Stimulated activated CD4-positive, alpha-beta T cell treated with anti-CD3 and anti-CD28 coated beads, Interleukin-1b, Interleukin-23, amount 100 ng/mL, for 48 hours (primary cell): Measurements from ENCODE around the gene SLC41A1.
A peak's percentile ranks its signal among the peaks of the same experiment; 100 is the strongest.
"Not testable (repeated sequence)": the region's sequence is repeated elsewhere in the genome, so short reads cannot be mapped to it uniquely, and the experiment has no call there.

Experiments
- DNase-seq: peaks from one replicate; pipeline ENCODE4 v3.0.0-alpha.2; 2020

Gene SLC41A1

DNA sequence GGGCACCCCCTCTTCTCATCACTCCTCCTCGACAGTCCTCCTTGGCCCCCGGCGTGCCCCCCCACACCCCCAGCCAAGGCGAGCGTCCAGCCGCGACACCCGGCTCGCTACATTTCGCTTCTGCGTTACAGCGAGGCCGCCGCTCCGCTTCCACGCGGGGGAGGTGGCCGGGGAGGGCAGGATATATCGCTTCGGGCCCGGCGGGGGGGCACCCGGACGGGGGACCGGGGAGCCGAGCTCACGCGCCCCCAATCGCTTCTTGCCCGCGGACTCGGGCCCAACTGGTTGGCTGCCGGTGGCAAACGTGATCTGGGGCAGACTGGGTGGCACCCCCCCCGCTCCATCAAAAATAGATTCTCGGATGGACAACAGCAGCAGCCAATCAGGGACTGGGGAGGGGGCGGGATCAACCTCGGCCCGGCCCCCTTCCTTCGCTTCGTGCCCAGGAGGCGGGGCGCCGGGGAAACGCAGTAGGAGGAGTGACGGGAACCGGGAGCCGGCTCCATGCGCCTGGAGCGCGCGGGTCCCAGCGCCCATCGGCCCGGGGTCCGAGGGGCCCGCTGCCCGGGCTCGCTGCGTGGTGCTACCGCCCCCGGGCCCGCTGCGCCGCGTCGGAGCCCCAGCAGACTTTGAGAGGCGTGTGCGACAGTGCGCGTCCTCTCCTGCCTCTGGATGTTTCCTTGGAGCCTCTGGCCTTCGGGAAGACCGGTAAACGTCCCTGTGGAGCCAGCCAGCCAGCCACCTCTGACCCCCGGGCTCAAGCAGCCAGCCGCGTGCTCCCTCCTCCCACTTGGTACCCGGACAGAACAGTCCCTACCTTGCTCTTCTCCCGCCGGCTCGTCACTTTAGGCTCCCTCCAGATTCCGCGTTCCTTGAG lies at the start of gene SLC41A1:
Gene SLC41A1, minus strand, starts transcription at position 321 of the 877 bp plus-strand sequence. CDS start 2,757 bp downstream, outside the sequence.
- peak; percentile 89 for DNase-seq

GRCh38 chr1:205861540-205861939 lies 48.5 kb upstream of the SLC41A1 start:
- DNase-seq = no peak

DNA sequence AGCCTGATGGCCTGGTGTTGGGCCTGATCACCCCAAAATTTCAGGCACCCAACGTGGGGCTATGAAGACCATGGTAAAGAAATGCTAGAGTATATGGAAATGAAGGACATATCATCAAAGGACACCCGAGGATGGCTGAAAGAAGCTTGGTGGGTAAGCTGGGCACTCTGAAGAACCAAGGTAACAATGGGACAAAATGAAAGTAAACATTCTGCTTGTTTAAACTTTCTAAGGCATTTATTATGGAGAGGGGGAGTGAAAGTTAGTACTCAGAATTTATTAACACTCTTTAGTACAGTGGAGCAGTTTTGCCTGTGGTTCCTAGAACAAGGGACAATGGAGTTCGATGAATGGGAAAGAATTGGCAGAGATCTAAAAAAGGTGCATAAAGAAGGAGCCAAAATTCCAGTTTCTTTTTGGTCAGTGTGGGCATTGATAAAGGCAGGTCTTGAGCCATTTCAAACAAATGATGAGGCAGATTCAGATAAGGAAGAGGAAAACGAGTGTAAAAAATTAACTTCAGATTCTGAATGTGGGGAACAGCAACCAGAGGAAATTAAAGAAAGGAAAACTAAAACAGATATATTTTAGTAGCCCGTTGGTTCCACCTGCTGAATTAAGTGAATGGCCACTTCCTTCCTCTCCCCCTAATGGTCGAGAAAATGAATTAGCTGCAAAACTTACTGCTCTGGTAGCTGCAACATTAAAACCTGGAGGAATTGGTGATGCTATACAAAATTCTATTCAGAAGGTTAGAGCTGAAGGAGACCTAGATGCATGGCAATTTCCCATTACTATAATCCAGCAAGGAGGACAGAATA lies 45.4 kb upstream of the SLC41A1 start:
- DNase-seq = no peak

- DNase-seq = not testable (repeated sequence)
Measured at GRCh38 chr1:205857501-205857900, 44.5 kb upstream of the SLC41A1 start.

- no peak for DNase-seq
Measured at GRCh38 chr1:205856433-205856832, 43.4 kb upstream of the SLC41A1 start.

GRCh38 chr1:205852969-205853368 lies 40.0 kb upstream of the SLC41A1 start:
- no peak for DNase-seq

GRCh38 chr1:205851993-205852392 lies 39.0 kb upstream of the SLC41A1 start:
- DNase-seq = no peak

- peak; percentile 80 for DNase-seq
Measured at GRCh38 chr1:205849619-205850355, 36.8 kb upstream of the SLC41A1 start, which contains the start of gene PM20D1. PM20D1 (minus strand) TSS chr1:205850132; CDS start chr1:205850072, 60 bp downstream.

DNA sequence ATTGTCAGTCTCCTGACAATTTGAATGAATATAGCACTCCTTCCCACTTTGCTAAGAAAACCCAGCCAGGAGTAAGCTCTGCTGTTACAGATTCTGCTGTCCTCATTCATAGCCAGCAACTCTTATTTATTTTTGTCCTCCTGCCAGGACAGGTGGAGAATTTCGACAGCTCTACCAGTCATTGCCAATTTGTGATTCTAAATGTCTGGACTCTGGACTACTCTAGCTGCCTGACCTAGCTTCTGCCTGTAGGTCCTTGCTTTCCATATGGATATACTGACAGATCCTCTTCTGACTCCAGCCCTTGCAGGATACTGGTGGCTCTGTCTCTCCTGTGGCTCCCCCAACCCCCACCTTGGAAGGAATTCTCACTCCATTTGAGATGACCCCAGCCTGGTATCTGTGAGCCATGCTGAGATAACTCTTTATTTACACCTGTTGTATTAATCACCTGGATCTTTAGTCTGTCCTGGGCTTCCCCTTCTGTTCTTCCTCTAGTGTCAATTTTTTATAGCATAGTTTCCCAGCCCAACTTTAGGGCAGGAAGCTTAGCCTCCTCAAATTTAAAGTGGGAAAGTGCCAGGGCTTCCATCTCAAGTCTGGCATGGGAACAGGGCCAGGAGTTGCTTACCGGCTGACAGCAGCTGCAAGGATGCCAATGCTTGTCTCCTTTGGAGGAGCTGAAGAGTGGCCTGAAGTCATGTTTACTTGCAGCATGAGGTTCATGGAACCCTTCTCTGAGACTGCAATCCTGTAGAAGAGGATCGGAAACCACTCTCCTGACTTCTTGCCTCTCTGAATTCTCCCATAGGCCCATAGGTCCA lies 30.2 kb upstream of the SLC41A1 start:
- DNase-seq = no peak

DNA sequence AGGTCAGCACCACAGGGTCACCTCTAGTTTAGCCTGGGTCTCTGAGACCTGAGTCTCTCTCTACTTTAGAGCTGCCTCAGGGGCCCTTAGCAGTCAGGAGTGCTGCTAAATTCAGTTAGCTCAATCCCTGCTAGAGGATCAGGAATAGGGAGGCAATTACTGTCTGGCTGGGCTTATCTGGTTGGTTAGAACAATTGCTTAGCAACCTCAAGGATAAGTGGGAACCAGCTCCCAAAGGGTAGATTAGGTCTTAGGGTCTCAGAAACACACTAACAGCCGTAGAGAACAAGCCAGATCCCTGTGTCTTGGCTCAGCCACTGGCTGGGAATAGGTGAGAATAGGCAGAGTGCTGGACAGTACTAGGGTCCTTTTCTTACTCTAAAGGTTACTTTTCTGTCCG lies 29.2 kb upstream of the SLC41A1 start:
- no peak for DNase-seq

DNA sequence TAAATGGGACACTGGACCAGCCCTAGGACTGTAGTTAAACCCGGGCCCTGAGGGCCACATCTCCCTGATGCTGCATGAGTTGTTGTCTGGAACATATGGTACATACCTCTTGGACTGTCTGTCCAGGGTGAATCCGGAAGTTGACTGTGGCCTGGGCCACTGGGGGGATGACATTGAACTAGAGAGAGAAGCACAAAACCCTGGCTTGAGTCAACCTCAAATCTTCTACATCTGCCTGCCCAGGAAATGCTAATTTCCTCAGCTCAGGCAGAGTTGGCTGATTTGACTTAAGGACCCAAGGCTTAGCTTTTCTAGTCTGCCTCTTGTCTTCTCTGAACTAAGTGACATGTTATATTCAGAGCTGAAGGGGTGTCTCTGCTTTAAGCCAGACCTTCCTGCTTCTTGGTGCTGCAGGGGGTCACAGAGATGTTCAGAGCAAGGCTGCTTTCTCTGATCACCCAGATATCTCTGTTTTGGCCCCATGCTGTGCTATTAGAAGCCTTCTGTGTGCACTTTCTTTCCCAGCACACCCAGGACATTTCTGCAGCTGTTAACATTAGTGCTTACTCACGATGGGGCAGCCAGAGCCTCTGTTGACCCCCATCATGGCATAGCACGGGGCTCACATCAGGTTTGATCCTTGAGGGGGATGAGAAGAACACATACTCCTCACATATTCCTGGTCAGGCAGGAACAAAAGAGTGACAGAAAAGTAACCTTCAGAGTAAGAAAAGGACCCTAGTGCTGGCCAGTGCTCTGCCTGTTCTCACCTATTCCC lies 27.3 kb upstream of the SLC41A1 start:
- DNase-seq = no peak

- DNase-seq = no peak
Measured at GRCh38 chr1:205837382-205837970, 24.5 kb upstream of the SLC41A1 start.

DNA sequence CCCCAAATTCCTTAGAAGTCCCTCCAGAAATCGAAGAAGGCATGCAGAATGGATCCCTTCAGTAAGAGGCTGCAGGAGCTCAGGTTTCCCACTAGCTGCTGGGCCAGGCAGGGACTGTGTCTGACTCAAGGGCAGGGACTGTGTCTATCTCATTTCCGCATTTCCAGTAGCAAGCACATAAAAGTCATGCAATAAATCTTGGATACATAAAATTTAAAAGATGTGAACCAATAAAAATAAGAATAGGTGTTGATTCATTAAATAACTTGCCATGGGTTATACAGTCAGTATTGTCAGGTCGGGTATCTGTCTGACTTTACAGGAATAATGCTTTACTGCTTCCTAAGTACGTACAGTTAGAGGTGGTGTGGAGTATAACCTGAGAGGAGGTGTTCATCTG lies 21.8 kb upstream of the SLC41A1 start:
- no peak for DNase-seq

DNA sequence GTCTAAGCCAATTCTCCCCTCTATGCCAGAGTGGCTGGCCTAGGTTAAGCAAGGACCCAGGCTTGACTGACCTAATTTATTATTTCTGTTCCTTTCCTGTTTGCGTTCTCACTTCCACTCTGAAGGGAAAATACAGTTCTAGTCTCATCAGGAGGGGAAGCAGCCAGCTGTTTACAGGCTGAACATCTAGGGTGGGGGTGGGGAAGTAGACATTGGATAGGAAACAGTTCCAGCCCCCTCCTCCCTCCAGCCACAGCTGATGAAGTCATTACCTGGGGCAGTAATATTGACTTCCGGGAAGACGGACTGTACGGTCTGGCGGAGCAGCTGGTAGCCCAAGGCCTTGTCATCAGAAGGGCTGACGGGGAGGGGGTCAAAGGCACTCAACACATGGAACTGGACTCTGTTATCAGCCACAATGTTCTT lies 19.3 kb upstream of the SLC41A1 start:
- no peak for DNase-seq

DNA sequence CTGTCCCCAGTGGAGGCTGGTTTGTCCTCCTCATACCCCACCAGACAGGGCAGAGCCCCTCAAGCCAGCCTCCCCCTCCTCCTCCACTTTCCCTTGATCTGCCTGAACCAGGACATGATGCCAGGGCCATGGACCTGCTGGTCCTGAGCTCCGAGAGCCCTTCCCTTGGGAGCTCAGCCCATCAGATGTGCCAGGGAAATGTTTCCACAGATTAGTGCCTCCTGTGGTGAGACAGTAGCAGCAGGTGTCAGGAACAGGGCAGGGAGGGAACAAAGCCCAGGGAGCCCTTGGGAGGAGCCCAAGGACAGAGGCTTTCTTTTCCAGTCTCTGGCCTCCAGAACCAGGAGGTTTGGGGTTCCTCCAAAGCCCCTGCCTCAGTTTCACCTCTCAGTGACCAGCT lies 14.6 kb upstream of the SLC41A1 start:
- no peak for DNase-seq

GRCh38 chr1:205826995-205827394 lies 14.0 kb upstream of the SLC41A1 start:
- no peak for DNase-seq

DNA sequence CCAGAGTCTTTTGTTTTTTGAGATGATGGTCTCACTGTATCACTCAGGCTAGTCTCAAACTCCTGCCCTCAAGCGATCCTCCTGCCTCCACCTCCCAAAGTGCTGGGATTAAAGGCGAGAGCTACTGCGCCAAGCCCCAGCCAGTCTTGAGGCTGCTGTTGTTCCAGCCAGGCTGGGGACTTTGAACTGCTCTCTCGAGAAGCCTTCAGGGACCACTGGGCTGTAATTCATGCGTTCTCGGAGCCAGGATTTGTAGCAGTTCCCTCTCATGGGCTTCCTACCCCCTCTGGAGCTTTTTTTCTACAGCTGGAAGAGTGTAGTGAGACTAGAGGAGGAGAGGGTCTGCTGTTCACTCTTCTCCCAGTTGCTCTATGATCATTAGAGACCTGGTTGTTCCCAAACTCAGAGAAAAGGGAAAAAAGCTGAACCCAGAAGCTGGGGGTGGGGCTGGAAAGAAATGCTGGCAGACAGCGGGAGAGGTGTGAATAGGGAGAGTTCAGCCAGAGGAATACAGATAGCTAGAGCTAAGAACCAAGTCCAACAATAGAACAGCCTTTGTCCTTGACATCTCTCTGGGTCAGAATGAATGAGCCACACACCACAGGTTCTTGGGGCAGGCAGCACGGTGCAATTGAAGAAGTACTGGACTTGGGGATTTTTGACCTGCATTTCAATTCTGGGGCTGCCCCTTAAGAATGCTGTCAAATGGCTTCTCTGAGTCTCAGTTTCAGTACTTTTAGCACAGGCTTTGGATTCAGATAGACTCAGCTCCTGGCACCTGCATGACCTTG lies 13.2 kb upstream of the SLC41A1 start:
- no peak for DNase-seq

DNA sequence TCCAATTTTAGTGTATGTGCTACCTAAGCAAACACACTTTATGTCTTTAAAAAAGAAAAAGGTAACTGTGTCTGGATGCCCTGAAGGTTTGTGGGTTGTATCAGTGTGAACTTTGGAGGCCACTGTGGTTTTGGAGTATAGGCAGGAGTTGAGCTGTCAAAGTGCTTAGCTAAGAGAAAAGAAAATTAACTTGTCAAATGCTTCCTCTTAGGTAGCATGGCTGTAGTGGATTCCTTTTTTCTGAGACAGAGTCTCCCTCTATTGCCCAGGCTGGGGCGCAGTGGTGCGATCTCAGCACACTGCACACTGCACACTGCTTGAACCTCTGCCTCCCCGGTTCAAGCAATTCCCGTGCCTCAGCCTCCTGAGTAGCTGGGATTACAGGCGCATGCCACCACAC lies 11.2 kb upstream of the SLC41A1 start:
- DNase-seq = no peak

DNA sequence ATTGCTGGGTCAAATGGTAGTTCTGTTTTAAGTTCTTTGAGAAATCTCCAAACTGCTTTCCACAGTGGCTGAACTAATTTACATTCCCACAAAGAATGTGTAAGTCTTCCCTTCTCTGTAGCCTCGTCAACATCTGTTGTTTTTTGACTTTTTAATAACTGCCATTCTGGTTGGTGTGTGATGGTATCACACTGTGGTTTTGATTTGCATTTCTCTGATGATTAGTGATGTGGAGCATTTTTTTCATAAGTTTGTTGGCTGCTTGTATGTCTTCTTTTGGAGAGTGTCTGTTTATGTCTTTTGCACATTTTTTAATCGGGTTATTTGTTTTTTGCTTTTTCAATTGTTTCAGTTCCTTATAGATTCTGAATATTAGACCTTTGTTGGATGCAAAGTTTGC lies 10.3 kb upstream of the SLC41A1 start:
- not testable (repeated sequence) for DNase-seq

- no peak for DNase-seq
Measured at GRCh38 chr1:205822397-205822796, 9.4 kb upstream of the SLC41A1 start.
